Bronchial epithelial cell (primary cell): Measurements from ENCODE around the gene CCDC87. TPM values are rescaled to one million over a fixed set of nuclear protein-coding genes. Genes with fewer than 3 reads are reported as not detected.

Experiments
- DNase-seq: peaks from one replicate; pipeline ENCODE4 v3.0.0-alpha.2; 2010; ENCODE audit warnings: low read depth
- FAIRE-seq: peaks from 2 replicates; lab custom pipeline; 2011; peaks lifted over from hg19 to GRCh38; lab: Jason Lieb, UNC
- H3K27me3 ChIP-seq: 2 replicates; pipeline ENCODE4 v1.5.1; 2011; ENCODE audit warnings: low read length; ENCODE audit not compliant: control insufficient read depth, insufficient read depth
- H3K36me3 ChIP-seq: 2 replicates; pipeline ENCODE4 v1.5.1; 2011; ENCODE audit warnings: low read length; ENCODE audit not compliant: control insufficient read depth, insufficient read depth
- H3K4me3 ChIP-seq: 2 replicates; pipeline ENCODE4 v1.5.1; 2011; ENCODE audit warnings: mild to moderate bottlenecking, low read depth, low read length, control low read depth
- total RNA-seq: library from RNA; depleted of rRNA; stranded (reverse); fragments of >200 nt; gene quantifications from 2 replicates; pipeline ENCODE4 v1.2.1, GENCODE V29; 2014
- TF ChIP-seq, protein P1 (sequence below): IDR thresholded peaks from 2 replicates; pipeline ENCODE4 v1.5.1; 2011; ENCODE audit warnings: mild to moderate bottlenecking, moderate library complexity, low read length, control low read depth, inconsistent platforms; ENCODE audit not compliant: insufficient read depth, severe bottlenecking

Gene CCDC87
- total RNA-seq, 1 donor from 2014 or later: under 0.01 TPM

DNA sequence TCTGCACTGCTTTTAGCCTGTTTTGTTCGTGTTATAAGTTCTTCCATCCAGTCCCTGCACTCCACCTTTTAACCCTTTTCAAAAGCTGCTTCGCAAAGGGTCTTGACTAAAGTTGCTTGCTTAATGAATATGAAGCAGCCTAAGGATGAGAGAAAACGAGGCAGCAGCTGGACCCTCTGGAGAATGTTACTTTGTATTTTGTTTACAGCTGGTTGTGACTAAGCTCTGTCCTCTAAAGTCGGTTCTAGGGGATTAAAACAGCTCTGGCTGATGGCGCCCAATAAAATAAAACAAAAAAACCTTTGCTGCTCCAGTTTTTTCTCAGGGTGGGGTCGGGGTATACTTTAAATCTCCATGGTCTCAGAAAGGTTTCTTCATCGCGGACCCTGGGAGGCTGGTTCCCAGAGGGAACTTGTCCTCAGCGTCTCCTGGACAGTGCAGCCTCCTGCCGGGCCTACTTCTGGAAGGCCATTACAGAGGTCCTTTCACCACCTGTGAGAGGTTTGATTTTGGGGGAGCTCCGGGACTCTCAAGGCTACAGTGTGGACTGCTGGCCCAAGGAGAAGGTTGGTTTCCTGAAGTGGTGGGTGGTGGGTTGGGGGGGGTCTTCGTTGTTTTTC, 44.8 kb upstream of the CCDC87 start:
- no peaks in the 10 kb centered on the region for H3K27me3 ChIP-seq
- peaks cover 6% of the 10 kb centered on the region for H3K36me3 ChIP-seq
- TF ChIP-seq, protein P1, sequence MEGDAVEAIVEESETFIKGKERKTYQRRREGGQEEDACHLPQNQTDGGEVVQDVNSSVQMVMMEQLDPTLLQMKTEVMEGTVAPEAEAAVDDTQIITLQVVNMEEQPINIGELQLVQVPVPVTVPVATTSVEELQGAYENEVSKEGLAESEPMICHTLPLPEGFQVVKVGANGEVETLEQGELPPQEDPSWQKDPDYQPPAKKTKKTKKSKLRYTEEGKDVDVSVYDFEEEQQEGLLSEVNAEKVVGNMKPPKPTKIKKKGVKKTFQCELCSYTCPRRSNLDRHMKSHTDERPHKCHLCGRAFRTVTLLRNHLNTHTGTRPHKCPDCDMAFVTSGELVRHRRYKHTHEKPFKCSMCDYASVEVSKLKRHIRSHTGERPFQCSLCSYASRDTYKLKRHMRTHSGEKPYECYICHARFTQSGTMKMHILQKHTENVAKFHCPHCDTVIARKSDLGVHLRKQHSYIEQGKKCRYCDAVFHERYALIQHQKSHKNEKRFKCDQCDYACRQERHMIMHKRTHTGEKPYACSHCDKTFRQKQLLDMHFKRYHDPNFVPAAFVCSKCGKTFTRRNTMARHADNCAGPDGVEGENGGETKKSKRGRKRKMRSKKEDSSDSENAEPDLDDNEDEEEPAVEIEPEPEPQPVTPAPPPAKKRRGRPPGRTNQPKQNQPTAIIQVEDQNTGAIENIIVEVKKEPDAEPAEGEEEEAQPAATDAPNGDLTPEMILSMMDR: no peak
- H3K4me3 ChIP-seq: peak overlapping the region; percentile 28
- FAIRE-seq (no peak), DNase-seq (no peak)

DNA sequence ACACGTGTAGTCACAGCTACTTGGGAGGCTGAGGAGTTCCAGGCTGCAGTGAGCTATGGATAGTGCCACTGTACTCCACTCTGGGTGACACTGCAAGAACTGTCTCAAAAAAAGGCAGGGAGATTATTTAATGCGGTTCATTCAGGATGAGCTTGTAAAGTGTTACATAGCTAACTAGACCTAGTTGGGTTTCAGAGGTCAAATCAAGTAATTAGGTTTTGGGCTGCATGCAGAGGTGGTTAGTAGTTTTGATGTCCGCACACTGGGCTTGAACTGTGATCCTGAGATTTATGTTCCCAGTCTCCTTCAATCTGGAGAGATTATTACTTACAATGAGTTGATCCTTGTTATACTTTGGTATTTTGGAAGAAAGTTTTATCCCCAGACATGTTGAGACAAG, 43.5 kb upstream of the CCDC87 start:
- Histone ChIP-seq H3K36me3 (peaks cover 6% of the 10 kb centered on the region), H3K4me3 (no peak overlapping the region), H3K27me3 (no peaks in the 10 kb centered on the region)
- DNase-seq (peak; percentile 18), FAIRE-seq (no peak)
- TF ChIP-seq, protein P1: no peak

DNA sequence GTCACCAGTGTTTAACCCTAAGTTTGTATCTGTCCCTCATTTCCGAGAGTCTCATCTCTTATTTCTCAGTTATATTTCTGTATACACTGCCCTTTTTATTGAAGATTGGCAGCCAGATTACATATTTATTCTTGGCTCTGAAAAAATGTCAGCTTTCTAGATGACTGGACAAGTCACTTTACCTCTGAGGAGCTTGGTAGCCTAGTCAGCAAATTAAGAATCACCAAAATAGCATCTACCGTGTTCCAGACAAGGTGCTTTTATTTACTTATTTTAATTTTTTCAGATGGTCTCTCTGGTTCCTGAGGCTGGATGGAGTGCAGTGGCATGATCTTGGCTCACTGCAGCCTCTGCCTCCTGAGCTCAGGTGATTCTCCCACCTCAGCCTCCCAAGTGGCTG, 40.1 kb upstream of the CCDC87 start:
- H3K4me3 ChIP-seq: no peak overlapping the region
- DNase-seq: no peak
- no peaks in the 10 kb centered on the region for H3K27me3 ChIP-seq
- FAIRE-seq: no peak
- peaks cover 9% of the 10 kb centered on the region for H3K36me3 ChIP-seq
- TF ChIP-seq, protein P1: no peak

DNA sequence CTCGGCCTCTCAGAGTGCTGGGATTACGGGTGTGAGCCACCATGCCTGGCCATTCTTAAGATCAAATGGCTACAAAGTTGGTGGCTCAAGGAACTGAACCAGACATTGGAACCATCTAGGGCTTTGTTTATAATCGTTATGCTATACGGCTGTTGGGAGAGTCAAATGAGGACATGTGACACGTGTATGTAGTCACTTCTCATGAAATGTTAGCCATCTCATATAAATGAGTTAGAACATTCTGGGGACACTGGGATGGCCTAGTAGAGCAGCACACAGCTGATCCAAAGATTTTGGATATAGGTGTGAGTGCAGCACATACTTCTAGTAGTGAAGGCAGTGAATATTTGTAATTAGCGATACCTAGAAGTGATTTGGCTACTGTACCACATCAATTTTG, 39.0 kb upstream of the CCDC87 start:
- Histone ChIP-seq H3K36me3 (peaks cover 17% of the 10 kb centered on the region), H3K27me3 (no peaks in the 10 kb centered on the region), H3K4me3 (no peak overlapping the region)
- TF ChIP-seq, protein P1: no peak
- DNase-seq: no peak
- no peak for FAIRE-seq

DNA sequence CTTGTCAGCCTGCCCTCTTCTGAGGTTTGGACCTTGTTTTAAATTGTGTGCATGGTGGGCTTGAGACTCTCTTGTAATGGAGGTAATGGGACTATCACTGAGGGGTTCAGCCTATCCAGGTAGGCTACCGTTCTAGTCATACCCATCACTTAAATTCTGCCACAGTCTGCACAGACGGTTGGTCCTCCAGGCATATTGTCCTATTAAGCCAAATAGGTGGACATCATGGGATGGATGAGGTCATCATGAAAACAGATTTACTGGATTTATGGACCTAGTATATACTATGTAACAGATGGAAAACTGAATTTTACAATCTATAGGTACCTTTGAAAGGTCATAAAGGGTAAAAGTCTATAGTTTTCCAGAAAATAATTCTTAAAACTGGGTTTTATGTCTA, 36.5 kb upstream of the CCDC87 start:
- DNase-seq (no peak), FAIRE-seq (no peak)
- TF ChIP-seq, protein P1: no peak
- H3K36me3 ChIP-seq: peaks cover 34% of the 10 kb centered on the region
- no peak overlapping the region for H3K4me3 ChIP-seq
- H3K27me3 ChIP-seq: no peaks in the 10 kb centered on the region

DNA sequence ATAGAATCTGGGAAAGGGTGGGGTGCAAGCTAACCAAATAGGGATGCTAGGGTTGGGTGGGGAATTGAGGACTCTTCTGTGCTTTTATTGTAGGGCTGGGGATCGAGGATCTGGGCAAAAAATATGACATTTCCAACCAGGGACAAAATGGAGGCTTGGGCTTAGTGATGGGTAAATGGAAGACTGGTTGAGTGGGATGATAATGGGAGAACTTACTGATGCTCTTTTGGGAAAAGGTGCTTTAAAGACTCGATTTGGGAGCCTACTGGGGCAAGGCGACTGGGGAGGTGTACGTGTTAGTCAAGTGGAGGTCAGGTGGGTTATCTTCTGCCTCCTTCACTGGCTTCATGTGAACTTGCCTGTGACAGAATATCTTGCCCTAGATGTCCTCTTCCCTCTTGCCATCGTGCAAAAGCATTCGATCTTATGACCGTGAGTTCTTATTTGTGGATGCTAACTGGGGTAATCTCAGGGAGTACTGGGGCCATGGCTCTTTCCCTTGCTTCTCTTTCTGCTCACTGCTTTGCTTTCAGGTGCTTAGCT, 35.3 kb upstream of the CCDC87 start:
- no peak overlapping the region for H3K4me3 ChIP-seq
- FAIRE-seq: no peak
- TF ChIP-seq, protein P1: no peak
- DNase-seq: no peak
- peaks cover 35% of the 10 kb centered on the region for H3K36me3 ChIP-seq
- H3K27me3 ChIP-seq: no peaks in the 10 kb centered on the region
